OCI-LY7 (cell line): ENCODE results near the gene NXN. TPM values are rescaled to one million over a fixed set of nuclear protein-coding genes. Genes with fewer than 3 reads are reported as not detected.

Experiments used
- BruUV-seq: library from RNA; stranded (reverse); fragments of 400-500 nt; replicated peaks from 2 replicates; lab custom pipeline; 2021; lab: Mats Ljungman, UMichigan
- CTCF ChIA-PET: fragments of 300-600 bp; sonication (Branson Sonifier 250); formaldehyde crosslinking; loops from one replicate; lab custom pipeline; 2022; ENCODE audit warnings: antibody characterized with exemption; ENCODE audit not compliant: unreplicated experiment; lab: Charles Lee
- POLR2A ChIA-PET: fragments of 300-600 bp; sonication (Branson Sonifier 250); formaldehyde crosslinking; loops from one replicate; lab custom pipeline; 2022; ENCODE audit warnings: antibody characterized with exemption; lab: Charles Lee
- DNase-seq: peaks from one replicate; pipeline ENCODE4 v3.0.0-alpha.2; 2015; ENCODE audit warnings: low spot score
- H2AFZ ChIP-seq: fragments of 200-600 bp; sonication (generic), shearing (Covaris generic); 2 replicates; pipeline ENCODE4 v1.6.1; 2014; ENCODE audit warnings: mild to moderate bottlenecking, antibody characterized with exemption, low read length, moderate library complexity
- H3K27ac ChIP-seq: fragments of 200-600 bp; sonication (generic); 2 replicates; pipeline ENCODE4 v1.5.1; 2014; ENCODE audit warnings: mixed run types, low read depth, mild to moderate bottlenecking, moderate library complexity, low read length, inconsistent platforms; ENCODE audit not compliant: poor library complexity, severe bottlenecking
- H3K36me3 ChIP-seq: fragments of 200-600 bp; sonication (generic); 2 replicates; pipeline ENCODE4 v1.6.1; 2014; ENCODE audit warnings: mild to moderate bottlenecking, antibody characterized with exemption, low read length, moderate library complexity, mixed read lengths; ENCODE audit not compliant: insufficient read depth
- H3K4me1 ChIP-seq: fragments of 200-600 bp; sonication (generic); 2 replicates; pipeline ENCODE4 v1.5.1; 2014; ENCODE audit warnings: mild to moderate bottlenecking, low read length; ENCODE audit not compliant: insufficient read depth, poor library complexity, severe bottlenecking
- H3K4me2 ChIP-seq: fragments of 200-600 bp; sonication (generic); 2 replicates; pipeline ENCODE4 v1.6.1; 2014; ENCODE audit warnings: mild to moderate bottlenecking, low read length
- H3K4me3 ChIP-seq: fragments of 200-600 bp; sonication (generic); 2 replicates; pipeline ENCODE4 v1.5.1; 2014; ENCODE audit warnings: mild to moderate bottlenecking, low read depth, low read length; ENCODE audit not compliant: poor library complexity, severe bottlenecking
- H3K79me2 ChIP-seq: fragments of 200-600 bp; sonication (generic); 2 replicates; pipeline ENCODE4 v1.6.1; 2016; ENCODE audit warnings: low read depth, mild to moderate bottlenecking, low read length, moderate library complexity, mixed read lengths; ENCODE audit not compliant: insufficient read depth
- H3K9me2 ChIP-seq: fragments of 200-600 bp; sonication (generic); 2 replicates; pipeline ENCODE4 v1.6.1; 2016; ENCODE audit warnings: mild to moderate bottlenecking, low read length, mixed read lengths; ENCODE audit not compliant: insufficient read depth
- H3K9me3 ChIP-seq: fragments of 200-600 bp; sonication (generic); 2 replicates; pipeline ENCODE4 v1.6.1; 2014; ENCODE audit warnings: mild to moderate bottlenecking, mixed run types, low read length, mixed read lengths
- H4K20me1 ChIP-seq: fragments of 200-600 bp; sonication (generic); 2 replicates; pipeline ENCODE4 v1.6.1; 2014; ENCODE audit warnings: mild to moderate bottlenecking, antibody characterized with exemption, low read length, moderate library complexity, mixed read lengths; ENCODE audit not compliant: insufficient read depth
- EZH2phosphoT487 ChIP-seq: fragments of 200-600 bp; sonication (generic); IDR thresholded peaks from 2 replicates; pipeline ENCODE4 v1.6.1; 2018; ENCODE audit warnings: low read depth, borderline replicate concordance, mild to moderate bottlenecking, mixed run types, antibody characterized with exemption, low read length, moderate library complexity, mixed read lengths
- intact Hi-C: fragments of 100-400 bp; cut with micrococcal nuclease; formaldehyde crosslinking; loops from one replicate; pipeline ENCODE4 v1.10.0; 2022; ENCODE audit not compliant: unreplicated experiment
- total RNA-seq, 2 experiments: library from RNA; depleted of rRNA in 1 of 2; stranded (reverse); fragments of >200 nt in 1 of 2; shearing (Covaris generic) in 1 of 2; gene quantifications; 2 replicates each; pipeline ENCODE4 v1.2.3, GENCODE V29; 2014 to 2022
- TF ChIP-seq, protein P1 (sequence below): fragments of 200-600 bp; sonication (generic); conservative IDR thresholded peaks from 2 replicates; pipeline ENCODE4 v1.5.1; 2014; ENCODE audit warnings: mild to moderate bottlenecking, antibody characterized with exemption, low read length, moderate library complexity, mixed read lengths

The NXN gene
- total RNA-seq, 2 experiments from 2014 or later = 1.3 to 2.8 TPM

- intact Hi-C loops = no loop called here
- H3K9me3 ChIP-seq = no peaks in the 10 kb centered on the region
- no peak overlapping the region for H3K4me3 ChIP-seq
- CTCF ChIA-PET = no interaction called here
- TF ChIP-seq, protein P1, sequence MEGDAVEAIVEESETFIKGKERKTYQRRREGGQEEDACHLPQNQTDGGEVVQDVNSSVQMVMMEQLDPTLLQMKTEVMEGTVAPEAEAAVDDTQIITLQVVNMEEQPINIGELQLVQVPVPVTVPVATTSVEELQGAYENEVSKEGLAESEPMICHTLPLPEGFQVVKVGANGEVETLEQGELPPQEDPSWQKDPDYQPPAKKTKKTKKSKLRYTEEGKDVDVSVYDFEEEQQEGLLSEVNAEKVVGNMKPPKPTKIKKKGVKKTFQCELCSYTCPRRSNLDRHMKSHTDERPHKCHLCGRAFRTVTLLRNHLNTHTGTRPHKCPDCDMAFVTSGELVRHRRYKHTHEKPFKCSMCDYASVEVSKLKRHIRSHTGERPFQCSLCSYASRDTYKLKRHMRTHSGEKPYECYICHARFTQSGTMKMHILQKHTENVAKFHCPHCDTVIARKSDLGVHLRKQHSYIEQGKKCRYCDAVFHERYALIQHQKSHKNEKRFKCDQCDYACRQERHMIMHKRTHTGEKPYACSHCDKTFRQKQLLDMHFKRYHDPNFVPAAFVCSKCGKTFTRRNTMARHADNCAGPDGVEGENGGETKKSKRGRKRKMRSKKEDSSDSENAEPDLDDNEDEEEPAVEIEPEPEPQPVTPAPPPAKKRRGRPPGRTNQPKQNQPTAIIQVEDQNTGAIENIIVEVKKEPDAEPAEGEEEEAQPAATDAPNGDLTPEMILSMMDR = no peak
- no peak for TF ChIP-seq EZH2phosphoT487
- H3K4me2 ChIP-seq = no peak overlapping the region
- no peaks in the 10 kb centered on the region for H3K9me2 ChIP-seq
- no peak overlapping the region for H2AFZ ChIP-seq
- POLR2A ChIA-PET = interaction anchor here (0.6 kb wide), 1 partner anchor 63 kb away, joined by 3 read pairs; no protein-coding TSS in a partner anchor
- no peaks in the 10 kb centered on the region for H3K36me3 ChIP-seq
- no peaks in the 10 kb centered on the region for H3K79me2 ChIP-seq
- no peaks in the 10 kb centered on the region for H4K20me1 ChIP-seq
- no peak overlapping the region for H3K27ac ChIP-seq
- BruUV-seq = no TSS peak
- H3K4me1 ChIP-seq = no peaks in the 10 kb centered on the region
- no peak for DNase-seq
Measured at GRCh38 chr17:914561-914960, 65.0 kb downstream of the NXN start.

- DNase-seq = no peak
- Histone ChIP-seq H3K79me2 (no peaks in the 10 kb centered on the region), H3K4me1 (no peaks in the 10 kb centered on the region), H3K36me3 (no peaks in the 10 kb centered on the region), H3K4me3 (no peak overlapping the region), H3K9me3 (no peaks in the 10 kb centered on the region), H3K27ac (no peak overlapping the region), H2AFZ (no peak overlapping the region), H3K4me2 (no peak overlapping the region), H4K20me1 (no peaks in the 10 kb centered on the region), H3K9me2 (no peaks in the 10 kb centered on the region)
- intact Hi-C loops = no loop called here
- ChIA-PET CTCF (no interaction called here), POLR2A (no interaction called here)
- TF ChIP-seq EZH2phosphoT487 = no peak
- TF ChIP-seq, protein P1 = no peak
- no TSS peak for BruUV-seq
Measured at GRCh38 chr17:913207-913606, 66.4 kb downstream of the NXN start.

DNA sequence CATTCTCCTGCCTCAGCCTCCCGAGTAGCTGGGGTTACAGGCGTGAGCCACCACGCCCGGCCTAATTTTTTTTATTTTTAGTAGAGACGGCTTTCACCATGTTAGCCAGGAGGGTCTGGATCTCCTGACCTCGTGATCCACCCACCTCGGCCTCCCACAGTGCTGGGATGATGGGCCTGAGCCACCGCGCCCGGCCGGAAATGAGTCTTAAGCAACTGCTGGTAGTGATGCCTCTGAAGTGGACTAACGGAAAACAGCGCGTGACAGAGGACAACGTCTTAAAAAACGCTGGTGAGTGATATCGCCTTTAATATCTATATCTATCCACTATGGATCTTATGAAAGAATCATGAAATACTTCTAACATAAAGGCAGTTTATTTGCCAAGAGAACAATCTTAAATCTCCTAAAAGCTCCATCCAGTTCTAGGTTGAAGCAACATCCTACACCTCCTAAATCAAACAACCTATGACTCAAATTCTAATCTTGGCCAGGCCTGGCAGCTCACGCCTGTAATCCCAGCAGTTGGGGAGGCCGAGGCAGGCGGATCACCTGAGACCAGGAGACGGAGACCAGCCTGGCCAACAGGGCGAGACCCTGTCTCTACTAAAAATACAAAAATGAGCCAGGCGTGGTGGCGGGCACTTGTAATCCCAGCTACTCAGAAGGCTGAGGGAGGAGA, 69.8 kb downstream of the NXN start:
- Histone ChIP-seq H3K4me2 (no peak overlapping the region), H3K9me3 (no peaks in the 10 kb centered on the region), H4K20me1 (no peaks in the 10 kb centered on the region), H3K4me1 (no peaks in the 10 kb centered on the region), H2AFZ (no peak overlapping the region), H3K27ac (no peak overlapping the region), H3K36me3 (no peaks in the 10 kb centered on the region), H3K79me2 (no peaks in the 10 kb centered on the region), H3K4me3 (no peak overlapping the region), H3K9me2 (no peaks in the 10 kb centered on the region)
- CTCF ChIA-PET = no interaction called here
- DNase-seq = no peak
- POLR2A ChIA-PET = interaction anchor here (0.7 to 0.9 kb wide), 2 partner anchors 20 to 289 kb away, joined by 4 to 8 read pairs; no protein-coding TSS in a partner anchor
- TF ChIP-seq, protein P1 = no peak
- no peak for TF ChIP-seq EZH2phosphoT487
- no TSS peak for BruUV-seq
- intact Hi-C loops = no loop called here
